BJ (cell line): ENCODE measurements around the gene C19orf38. TPM values are rescaled to one million over a fixed set of nuclear protein-coding genes. Genes with fewer than 3 reads are reported as not detected.

Source experiments
- CTCF ChIA-PET: fragments of 350-600 bp; formaldehyde crosslinking; extraction: SDS; loops from one replicate; lab custom pipeline; 2021; ENCODE audit warnings: antibody characterized with exemption, inconsistent platforms; lab: Yijun Ruan, JAX
- POLR2A ChIA-PET: fragments of 300-600 bp; sonication (Branson Sonifier 250); formaldehyde crosslinking; extraction: SDS; loops from one replicate; lab custom pipeline; 2021; ENCODE audit warnings: antibody characterized with exemption; lab: Charles Lee
- DNase-seq: peaks from one replicate; pipeline ENCODE4 v3.0.0-alpha.2; 2011; ENCODE audit warnings: low read depth
- H3K27me3 ChIP-seq: 2 replicates; pipeline ENCODE4 v1.6.0; 2011; ENCODE audit warnings: low read length; ENCODE audit not compliant: control insufficient read depth, insufficient read depth
- H3K36me3 ChIP-seq: 2 replicates; pipeline ENCODE4 v1.5.1; 2011; ENCODE audit warnings: low read length; ENCODE audit not compliant: control insufficient read depth, insufficient read depth
- H3K4me3 ChIP-seq: 2 replicates; pipeline ENCODE4 v1.5.1; 2011; ENCODE audit warnings: low read depth, mild to moderate bottlenecking, control low read depth, low read length
- polyA plus RNA-seq: library from polyadenylated mRNA; depleted of rRNA; stranded (reverse); fragments of >200 nt; gene quantifications from 2 replicates; pipeline ENCODE4 v1.2.3, GENCODE V29; 2011
- TF ChIP-seq, protein P1 (sequence below): IDR thresholded peaks from 2 replicates; pipeline ENCODE4 v1.5.1; 2011; ENCODE audit warnings: low read depth, mild to moderate bottlenecking, control low read depth, inconsistent platforms, low read length, moderate library complexity; ENCODE audit not compliant: insufficient read depth

The C19orf38 gene
- polyA plus RNA-seq, 1 experiment = 0.26 TPM

DNA sequence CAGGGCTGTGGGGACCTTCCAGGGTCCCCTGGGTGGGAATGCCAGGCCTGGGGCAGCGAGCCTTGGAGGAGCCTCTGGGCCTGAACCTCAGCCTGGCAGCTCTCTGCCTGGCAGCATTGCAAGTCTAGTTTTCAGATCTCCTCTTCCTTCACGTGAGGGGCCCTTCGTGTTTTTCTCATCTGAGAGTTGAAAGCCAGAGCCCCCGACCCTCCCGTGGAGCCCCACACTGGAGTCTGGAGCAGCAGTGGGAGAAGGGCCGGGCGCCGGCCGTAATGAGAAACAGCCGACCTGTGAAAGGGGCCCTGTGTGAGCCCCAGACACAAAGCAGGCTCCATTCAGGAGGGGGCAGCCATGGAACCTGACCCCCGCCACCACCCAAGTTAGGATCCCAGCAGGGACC lies 31.5 kb upstream of the C19orf38 start:
- POLR2A ChIA-PET = no interaction called here
- DNase-seq = no peak
- Histone ChIP-seq H3K27me3 (no peaks in the 10 kb centered on the region), H3K4me3 (peak overlapping the region; percentile 72), H3K36me3 (peaks cover 34% of the 10 kb centered on the region)
- CTCF ChIA-PET = no interaction called here
- TF ChIP-seq, protein P1, sequence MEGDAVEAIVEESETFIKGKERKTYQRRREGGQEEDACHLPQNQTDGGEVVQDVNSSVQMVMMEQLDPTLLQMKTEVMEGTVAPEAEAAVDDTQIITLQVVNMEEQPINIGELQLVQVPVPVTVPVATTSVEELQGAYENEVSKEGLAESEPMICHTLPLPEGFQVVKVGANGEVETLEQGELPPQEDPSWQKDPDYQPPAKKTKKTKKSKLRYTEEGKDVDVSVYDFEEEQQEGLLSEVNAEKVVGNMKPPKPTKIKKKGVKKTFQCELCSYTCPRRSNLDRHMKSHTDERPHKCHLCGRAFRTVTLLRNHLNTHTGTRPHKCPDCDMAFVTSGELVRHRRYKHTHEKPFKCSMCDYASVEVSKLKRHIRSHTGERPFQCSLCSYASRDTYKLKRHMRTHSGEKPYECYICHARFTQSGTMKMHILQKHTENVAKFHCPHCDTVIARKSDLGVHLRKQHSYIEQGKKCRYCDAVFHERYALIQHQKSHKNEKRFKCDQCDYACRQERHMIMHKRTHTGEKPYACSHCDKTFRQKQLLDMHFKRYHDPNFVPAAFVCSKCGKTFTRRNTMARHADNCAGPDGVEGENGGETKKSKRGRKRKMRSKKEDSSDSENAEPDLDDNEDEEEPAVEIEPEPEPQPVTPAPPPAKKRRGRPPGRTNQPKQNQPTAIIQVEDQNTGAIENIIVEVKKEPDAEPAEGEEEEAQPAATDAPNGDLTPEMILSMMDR = no peak

DNA sequence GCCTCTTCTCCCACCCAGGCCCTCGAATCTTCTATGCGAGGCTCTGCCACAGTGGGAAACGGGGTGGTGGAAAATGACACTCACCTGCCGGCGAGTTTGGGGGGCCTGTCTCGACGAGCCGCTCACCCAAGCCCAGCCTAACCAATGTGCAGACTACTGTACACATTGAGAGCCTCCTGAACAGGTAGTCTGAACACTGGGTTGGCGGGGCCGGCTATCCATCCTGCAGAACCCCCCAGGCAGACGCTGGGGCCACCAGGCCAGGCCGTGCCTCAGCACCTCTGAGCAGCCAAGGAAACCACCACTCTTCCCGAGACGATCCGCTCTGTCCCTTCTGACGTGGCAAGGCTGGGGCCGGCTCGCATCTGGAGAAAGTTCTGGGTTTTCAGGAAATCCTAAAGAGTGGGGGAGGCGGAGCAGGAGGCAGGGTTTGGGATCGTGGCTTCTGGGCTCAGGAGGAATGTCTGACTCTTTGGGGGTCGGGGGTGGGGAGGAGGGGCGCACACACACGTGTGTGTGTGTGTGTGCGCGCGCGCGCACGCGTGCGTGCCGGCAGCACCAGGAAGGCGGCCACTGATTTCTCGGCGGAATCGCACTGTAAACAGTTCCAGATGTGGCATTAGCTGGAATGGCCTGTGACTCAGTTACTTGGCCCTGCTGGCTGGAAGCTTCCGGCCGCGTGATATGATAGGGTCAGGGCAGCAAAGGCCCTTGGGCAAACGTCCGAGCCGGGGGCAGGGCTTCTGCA lies 30.8 kb upstream of the C19orf38 start:
- Histone ChIP-seq H3K4me3 (peak overlapping the region; percentile 72), H3K36me3 (peaks cover 33% of the 10 kb centered on the region), H3K27me3 (no peaks in the 10 kb centered on the region)
- ChIA-PET CTCF (interaction anchor here (1.0 to 1.9 kb wide), 3 partner anchors 22 to 100 kb away, joined by 3 to 7 read pairs (median 4); partner anchors contain the start of gene DNM2), POLR2A (interaction anchor here (0.5 to 0.7 kb wide), 2 partner anchors 11 to 18 kb away, joined by 3 to 4 read pairs; partner anchors contain the start of gene TMED1)
- TF ChIP-seq, protein P1 = no peak
- DNase-seq = peak; percentile 94

GRCh38 chr19:10818301-10819123 lies 29.7 kb upstream of the C19orf38 start:
- no peak for DNase-seq
- TF ChIP-seq, protein P1 = no peak
- ChIA-PET CTCF (interaction anchor here (0.6 to 1.9 kb wide), 5 partner anchors 21 to 364 kb away, joined by 3 to 7 read pairs (median 3); partner anchors contain the start of gene DNM2), POLR2A (interaction anchor here (0.7 kb wide), 1 partner anchor 10 kb away, joined by 4 read pairs; no protein-coding TSS in a partner anchor)
- H3K4me3 ChIP-seq = no peak overlapping the region
- H3K27me3 ChIP-seq = no peaks in the 10 kb centered on the region
- H3K36me3 ChIP-seq = peaks cover 32% of the 10 kb centered on the region

GRCh38 chr19:10819124-10820060 lies 28.8 kb upstream of the C19orf38 start:
- ChIA-PET CTCF (interaction anchor here (1.3 to 2.9 kb wide), 3 partner anchors 12 to 39 kb away, joined by 3 to 11 read pairs (median 7); partner anchors contain the start of gene TMED1), POLR2A (no interaction called here)
- TF ChIP-seq, protein P1 = no peak
- Histone ChIP-seq H3K4me3 (no peak overlapping the region), H3K27me3 (no peaks in the 10 kb centered on the region), H3K36me3 (peaks cover 32% of the 10 kb centered on the region)
- DNase-seq = no peak
